Type B pancreatic cell (in vitro differentiated cells): Measurements from ENCODE around the gene PDIA4. TPM values are rescaled to one million over a fixed set of nuclear protein-coding genes. Genes with fewer than 3 reads are reported as not detected.

ENCODE experiments used
- DNase-seq: peaks from one replicate; pipeline ENCODE4 v3.0.0; 2021; ENCODE audit warnings: mixed read lengths; ENCODE audit not compliant: unreplicated experiment; ENCODE audit errors: extremely low spot score
- H3K27ac Mint-ChIP-seq: 2 replicates; pipeline ENCODE4 v1.8.0; 2021; ENCODE audit warnings: mild to moderate bottlenecking, mixed read lengths
- H3K27me3 Mint-ChIP-seq: 2 replicates; pipeline ENCODE4 v1.8.0; 2021; ENCODE audit warnings: mixed read lengths
- H3K36me3 Mint-ChIP-seq: 2 replicates; pipeline ENCODE4 v1.8.0; 2021; ENCODE audit warnings: mixed read lengths
- H3K4me1 Mint-ChIP-seq: one replicate; pipeline ENCODE4 v1.8.0; 2021; ENCODE audit warnings: mixed read lengths; ENCODE audit not compliant: unreplicated experiment
- H3K4me3 Mint-ChIP-seq: 2 replicates; pipeline ENCODE4 v1.8.0; 2021; ENCODE audit warnings: mild to moderate bottlenecking, mixed read lengths
- H3K9me3 Mint-ChIP-seq: 2 replicates; pipeline ENCODE4 v1.8.0; 2021; ENCODE audit warnings: mixed read lengths
- CTCF ChIP-seq: fragments of 200-600 bp; sonication (generic); conservative IDR thresholded peaks from 2 replicates; pipeline ENCODE4 v1.5.0; 2021; ENCODE audit warnings: antibody characterized with exemption, mild to moderate bottlenecking
- total RNA-seq: library from RNA; stranded (reverse); gene quantifications from 2 replicates; pipeline ENCODE4 v1.2.1, GENCODE V29; 2021; ENCODE audit warnings: low replicate concordance

The PDIA4 gene
- total RNA-seq, 1 donor from 2014 or later: 209 TPM

- Mint-ChIP-seq H3K4me1 (peaks cover 10% of the 10 kb centered on the region), H3K27ac (peak overlapping the region; percentile 7), H3K4me3 (no peak overlapping the region), H3K36me3 (peaks cover 12% of the 10 kb centered on the region), H3K27me3 (no peaks in the 10 kb centered on the region), H3K9me3 (no peaks in the 10 kb centered on the region)
- DNase-seq: no peak
- TF ChIP-seq CTCF: no peak
Measured at GRCh38 chr7:149001427-149002068, 26.8 kb downstream of the PDIA4 start.

- H3K36me3 Mint-ChIP-seq: peaks cover 10% of the 10 kb centered on the region
- no peaks in the 10 kb centered on the region for H3K9me3 Mint-ChIP-seq
- no peaks in the 10 kb centered on the region for H3K27me3 Mint-ChIP-seq
- peaks cover 10% of the 10 kb centered on the region for H3K4me1 Mint-ChIP-seq
- H3K4me3 Mint-ChIP-seq: no peak overlapping the region
- DNase-seq: no peak
- H3K27ac Mint-ChIP-seq: peak overlapping the region; percentile 7
- no peak for TF ChIP-seq CTCF
Measured at GRCh38 chr7:149000961-149001360, 27.3 kb downstream of the PDIA4 start.

GRCh38 chr7:148999192-148999591, 29.1 kb downstream of the PDIA4 start:
- Mint-ChIP-seq H3K4me3 (no peak overlapping the region), H3K4me1 (peaks cover 10% of the 10 kb centered on the region), H3K9me3 (no peaks in the 10 kb centered on the region), H3K27ac (no peak overlapping the region), H3K36me3 (peaks cover 10% of the 10 kb centered on the region), H3K27me3 (no peaks in the 10 kb centered on the region)
- TF ChIP-seq CTCF: no peak
- no peak for DNase-seq

- no peak for DNase-seq
- no peaks in the 10 kb centered on the region for H3K27me3 Mint-ChIP-seq
- no peak overlapping the region for H3K27ac Mint-ChIP-seq
- TF ChIP-seq CTCF: no peak
- peaks cover 5% of the 10 kb centered on the region for H3K36me3 Mint-ChIP-seq
- no peaks in the 10 kb centered on the region for H3K9me3 Mint-ChIP-seq
- peaks cover 10% of the 10 kb centered on the region for H3K4me1 Mint-ChIP-seq
- no peak overlapping the region for H3K4me3 Mint-ChIP-seq
Measured at GRCh38 chr7:148997497-148997896, 30.8 kb downstream of the PDIA4 start.

GRCh38 chr7:148994576-148994975, 33.7 kb downstream of the PDIA4 start:
- no peak for TF ChIP-seq CTCF
- H3K4me1 Mint-ChIP-seq: no peaks in the 10 kb centered on the region
- H3K9me3 Mint-ChIP-seq: no peaks in the 10 kb centered on the region
- no peak overlapping the region for H3K4me3 Mint-ChIP-seq
- no peaks in the 10 kb centered on the region for H3K27me3 Mint-ChIP-seq
- DNase-seq: no peak
- H3K27ac Mint-ChIP-seq: no peak overlapping the region
- H3K36me3 Mint-ChIP-seq: no peaks in the 10 kb centered on the region

- Mint-ChIP-seq H3K27me3 (no peaks in the 10 kb centered on the region), H3K27ac (no peak overlapping the region), H3K9me3 (no peaks in the 10 kb centered on the region), H3K4me3 (no peak overlapping the region), H3K4me1 (peaks cover 7% of the 10 kb centered on the region), H3K36me3 (no peaks in the 10 kb centered on the region)
- no peak for TF ChIP-seq CTCF
- DNase-seq: no peak
Measured at GRCh38 chr7:148993193-148993592, 35.1 kb downstream of the PDIA4 start.
